Ecto neural progenitor cell (in vitro differentiated cells): Measurements from ENCODE around the gene THSD7A.

Experiments used
- DNase-seq: peaks from one replicate; pipeline ENCODE4 v3.0.0-alpha.2; 2018; ENCODE audit warnings: low spot score

THSD7A gene

GRCh38 chr7:11751807-11752389, 80.1 kb downstream of the THSD7A start:
- no peak for DNase-seq

- DNase-seq, result no peak
These were observed 80.7 kb downstream of the THSD7A start for GRCh38 chr7:11751315-11751714.

GRCh38 chr7:11750191-11750590, 81.8 kb downstream of the THSD7A start:
- no peak for DNase-seq

GRCh38 chr7:11749629-11750028, 82.4 kb downstream of the THSD7A start:
- DNase-seq, result no peak

GRCh38 chr7:11748884-11749283, 83.1 kb downstream of the THSD7A start:
- no peak for DNase-seq

- no peak for DNase-seq
These were observed 84.1 kb downstream of the THSD7A start for GRCh38 chr7:11747715-11748485.

GRCh38 chr7:11746591-11746990, 85.4 kb downstream of the THSD7A start:
- DNase-seq, result no peak

GRCh38 chr7:11743548-11743947, 88.5 kb downstream of the THSD7A start:
- no peak for DNase-seq

GRCh38 chr7:11743016-11743415, 89.0 kb downstream of the THSD7A start:
- no peak for DNase-seq

- no peak for DNase-seq
These were observed 89.5 kb downstream of the THSD7A start for GRCh38 chr7:11742496-11742895.

GRCh38 chr7:11737723-11738122, 94.3 kb downstream of the THSD7A start:
- DNase-seq, result no peak

GRCh38 chr7:11732207-11732606, 99.8 kb downstream of the THSD7A start:
- no peak for DNase-seq

GRCh38 chr7:11730725-11731124, 101.3 kb downstream of the THSD7A start:
- no peak for DNase-seq

- DNase-seq, result no peak
These were observed 104.1 kb downstream of the THSD7A start for GRCh38 chr7:11727864-11728263.

- DNase-seq, result no peak
These were observed 105.2 kb downstream of the THSD7A start for GRCh38 chr7:11726794-11727155.

GRCh38 chr7:11726001-11726793, 105.8 kb downstream of the THSD7A start:
- no peak for DNase-seq

- no peak for DNase-seq
These were observed 115.8 kb downstream of the THSD7A start for GRCh38 chr7:11716185-11716584.

GRCh38 chr7:11714676-11715075, 117.3 kb downstream of the THSD7A start:
- no peak for DNase-seq

- DNase-seq, result no peak
These were observed 117.8 kb downstream of the THSD7A start for GRCh38 chr7:11714205-11714604.

GRCh38 chr7:11713352-11713751, 118.6 kb downstream of the THSD7A start:
- DNase-seq, result no peak

- no peak for DNase-seq
These were observed 121.6 kb downstream of the THSD7A start for GRCh38 chr7:11710377-11710776.

- no peak for DNase-seq
These were observed 122.8 kb downstream of the THSD7A start for GRCh38 chr7:11709196-11709595.

- DNase-seq, result no peak
These were observed 124.3 kb downstream of the THSD7A start for GRCh38 chr7:11707606-11708193.
